Measurements from ENCODE around the gene RCC1. TPM values are rescaled to one million over a fixed set of nuclear protein-coding genes. Genes with fewer than 3 reads are reported as not detected.
"Not testable (repeated sequence)": the region's sequence is repeated elsewhere in the genome, so short reads cannot be mapped to it uniquely, and the experiment has no call there.

RCC1 gene
- total RNA-seq, 2 donors from 2014 or later: 29.9 to 101 TPM

DNA sequence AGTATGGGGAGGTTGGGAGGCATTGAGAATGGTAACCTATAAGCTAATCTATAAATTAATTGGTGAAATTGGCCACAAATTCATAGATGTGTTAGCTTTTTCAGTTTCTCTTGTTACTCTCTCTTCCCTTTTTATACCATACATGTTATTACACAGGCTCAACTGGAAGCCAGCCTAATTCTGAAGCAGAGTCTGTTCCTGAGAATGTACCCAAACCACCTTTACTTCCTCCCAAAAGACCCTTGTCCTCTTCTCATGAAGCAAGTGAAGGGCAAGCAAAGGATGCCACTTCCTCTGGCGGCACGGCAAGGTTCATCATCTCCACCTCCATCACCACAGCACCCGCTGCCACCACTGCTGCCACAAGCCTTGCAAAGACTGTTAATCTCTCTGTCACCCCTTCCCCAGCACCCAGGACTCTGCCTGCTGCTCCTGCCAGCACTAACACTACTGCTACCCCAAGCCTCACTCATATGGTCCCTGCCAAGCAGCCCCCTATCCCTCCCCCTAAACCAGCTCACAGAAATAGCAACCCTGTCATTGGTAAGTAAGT, 39.5 kb upstream of the RCC1 start:
- Histone ChIP-seq H3K4me1 (no peaks in the 10 kb centered on the region), H3K4me3 (no peak overlapping the region), H3K27ac (no peak overlapping the region), H3K9ac (ENCODE audit: low read depth in 2 of 2, low read length in 2 of 2) (no peak overlapping the region), H3K9me3 (no peaks in the 10 kb centered on the region), H3K27me3 (no peaks in the 10 kb centered on the region), H3K36me3 (no peaks in the 10 kb centered on the region)
- TF ChIP-seq, protein P1, sequence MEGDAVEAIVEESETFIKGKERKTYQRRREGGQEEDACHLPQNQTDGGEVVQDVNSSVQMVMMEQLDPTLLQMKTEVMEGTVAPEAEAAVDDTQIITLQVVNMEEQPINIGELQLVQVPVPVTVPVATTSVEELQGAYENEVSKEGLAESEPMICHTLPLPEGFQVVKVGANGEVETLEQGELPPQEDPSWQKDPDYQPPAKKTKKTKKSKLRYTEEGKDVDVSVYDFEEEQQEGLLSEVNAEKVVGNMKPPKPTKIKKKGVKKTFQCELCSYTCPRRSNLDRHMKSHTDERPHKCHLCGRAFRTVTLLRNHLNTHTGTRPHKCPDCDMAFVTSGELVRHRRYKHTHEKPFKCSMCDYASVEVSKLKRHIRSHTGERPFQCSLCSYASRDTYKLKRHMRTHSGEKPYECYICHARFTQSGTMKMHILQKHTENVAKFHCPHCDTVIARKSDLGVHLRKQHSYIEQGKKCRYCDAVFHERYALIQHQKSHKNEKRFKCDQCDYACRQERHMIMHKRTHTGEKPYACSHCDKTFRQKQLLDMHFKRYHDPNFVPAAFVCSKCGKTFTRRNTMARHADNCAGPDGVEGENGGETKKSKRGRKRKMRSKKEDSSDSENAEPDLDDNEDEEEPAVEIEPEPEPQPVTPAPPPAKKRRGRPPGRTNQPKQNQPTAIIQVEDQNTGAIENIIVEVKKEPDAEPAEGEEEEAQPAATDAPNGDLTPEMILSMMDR (IDR thresholded peaks at IDR 0.05): no peak
- DNase-seq: no peak
- intact Hi-C loops (cut with DNase I): no loop called here

DNA sequence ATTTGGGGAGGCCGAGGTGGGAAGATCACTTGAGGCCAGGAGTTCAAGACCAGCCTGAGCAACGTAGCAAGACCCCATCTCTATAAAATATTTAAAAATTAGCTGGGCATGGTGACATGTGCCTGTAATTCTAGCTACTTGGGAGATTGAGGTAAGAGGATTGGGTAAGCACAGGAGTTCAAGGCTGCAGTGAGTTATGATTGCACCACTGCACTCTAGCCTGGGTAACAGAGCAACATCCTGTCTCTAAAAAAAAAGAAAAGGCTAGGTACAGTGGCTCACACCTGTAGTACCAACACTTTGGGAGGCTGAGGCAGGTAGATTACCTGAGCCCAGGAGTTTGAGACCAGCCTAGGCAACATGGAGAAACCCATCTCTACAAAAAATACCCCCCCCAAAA, 35.7 kb upstream of the RCC1 start:
- Histone ChIP-seq H3K36me3 (no peaks in the 10 kb centered on the region), H3K4me3 (no peak overlapping the region), H3K9me3 (no peaks in the 10 kb centered on the region), H3K27me3 (no peaks in the 10 kb centered on the region), H3K9ac (ENCODE audit: low read depth in 2 of 2, low read length in 2 of 2) (no peak overlapping the region), H3K27ac (no peak overlapping the region), H3K4me1 (no peaks in the 10 kb centered on the region)
- intact Hi-C loops (cut with DNase I): no loop called here
- TF ChIP-seq, protein P1 (IDR thresholded peaks at IDR 0.05): no peak
- DNase-seq: no peak

GRCh38 chr1:28479497-28479896, 26.3 kb upstream of the RCC1 start:
- DNase-seq; H3K4me1 ChIP-seq; H3K9ac ChIP-seq (ENCODE audit: low read depth in 2 of 2, low read length in 2 of 2); H3K4me3 ChIP-seq; intact Hi-C loops (cut with DNase I); H3K27me3 ChIP-seq; H3K9me3 ChIP-seq; H3K27ac ChIP-seq: not testable (repeated sequence)
- H3K36me3 ChIP-seq: peaks cover 11% of the 10 kb centered on the region

DNA sequence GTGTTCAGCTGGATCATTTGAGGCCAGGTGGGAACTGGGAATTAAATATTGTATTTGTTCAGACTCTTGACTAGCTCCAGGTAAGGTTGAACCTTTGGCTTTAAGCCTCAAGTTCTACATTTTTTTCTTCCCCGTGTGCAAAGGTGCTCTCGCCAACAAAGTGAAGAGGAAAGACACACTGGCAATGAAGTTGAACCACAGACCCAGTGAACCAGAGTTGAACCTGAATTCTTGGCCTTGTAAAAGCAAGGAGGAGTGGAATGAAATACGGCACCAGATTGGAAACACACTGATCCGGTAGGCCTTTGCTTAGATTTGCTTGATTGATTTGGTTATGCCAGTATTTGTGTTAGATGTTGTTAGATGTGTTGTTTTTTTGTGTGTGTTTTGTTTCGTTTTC, 25.5 kb upstream of the RCC1 start:
- H3K27ac ChIP-seq: no peak overlapping the region
- no peak overlapping the region for H3K4me3 ChIP-seq
- H3K9me3 ChIP-seq: no peaks in the 10 kb centered on the region
- TF ChIP-seq, protein P1 (IDR thresholded peaks at IDR 0.05): no peak
- H3K36me3 ChIP-seq: peaks cover 14% of the 10 kb centered on the region
- intact Hi-C loops (cut with DNase I): no loop called here
- H3K27me3 ChIP-seq: no peaks in the 10 kb centered on the region
- H3K4me1 ChIP-seq: no peaks in the 10 kb centered on the region
- H3K9ac ChIP-seq (ENCODE audit: low read depth in 2 of 2, low read length in 2 of 2): no peak overlapping the region
- DNase-seq: no peak

- TF ChIP-seq, protein P1 (IDR thresholded peaks at IDR 0.05): no peak
- Histone ChIP-seq H3K9me3 (no peaks in the 10 kb centered on the region), H3K36me3 (peaks cover 14% of the 10 kb centered on the region), H3K4me1 (no peaks in the 10 kb centered on the region), H3K4me3 (no peak overlapping the region), H3K9ac (ENCODE audit: low read depth in 2 of 2, low read length in 2 of 2) (no peak overlapping the region), H3K27me3 (no peaks in the 10 kb centered on the region), H3K27ac (no peak overlapping the region)
- no peak for DNase-seq
- intact Hi-C loops (cut with DNase I): no loop called here
Observed at GRCh38 chr1:28482138-28482537, 23.7 kb upstream of the RCC1 start.

GRCh38 chr1:28482702-28483101, 23.1 kb upstream of the RCC1 start:
- TF ChIP-seq, protein P1 (IDR thresholded peaks at IDR 0.05): no peak
- Histone ChIP-seq H3K9ac (ENCODE audit: low read depth in 2 of 2, low read length in 2 of 2) (no peak overlapping the region), H3K27ac (no peak overlapping the region), H3K36me3 (peaks cover 14% of the 10 kb centered on the region), H3K27me3 (no peaks in the 10 kb centered on the region), H3K4me3 (no peak overlapping the region), H3K9me3 (no peaks in the 10 kb centered on the region), H3K4me1 (no peaks in the 10 kb centered on the region)
- no peak for DNase-seq
- intact Hi-C loops (cut with DNase I): no loop called here

Measured in colonic mucosa (tissue), 4 donors.